HG03565 (cell line): Measurements from ENCODE around the gene ADNP2.

ENCODE experiments used
- ATAC-seq: cut with Tn5 transposase; IDR thresholded peaks from one replicate; pipeline ENCODE4 v1.9.1; 2021; ENCODE audit warnings: mild to moderate bottlenecking, moderate library complexity; ENCODE audit not compliant: unreplicated experiment

Gene ADNP2

DNA sequence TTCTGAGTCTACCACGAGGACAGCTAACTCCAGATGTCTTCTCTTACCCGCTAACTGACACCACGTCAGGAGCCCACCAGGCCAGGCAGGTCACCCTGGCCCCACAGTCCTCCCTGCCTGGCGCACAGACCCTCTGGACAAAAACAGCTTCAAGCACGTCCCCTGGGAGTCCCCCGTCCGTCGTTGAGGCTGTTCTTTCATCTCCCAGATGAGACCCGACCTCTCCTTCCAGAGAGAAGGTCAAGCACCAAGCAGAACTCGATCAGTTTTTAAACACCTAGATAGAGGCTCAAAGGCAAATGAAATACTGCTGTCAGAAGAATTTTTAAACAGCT lies 80.4 kb downstream of the ADNP2 start:
- ATAC-seq, result no peak
